ENCODE data around the gene MEGF6.
A peak's percentile ranks its signal among the peaks of the same experiment; 100 is the strongest.

The MEGF6 gene

DNA sequence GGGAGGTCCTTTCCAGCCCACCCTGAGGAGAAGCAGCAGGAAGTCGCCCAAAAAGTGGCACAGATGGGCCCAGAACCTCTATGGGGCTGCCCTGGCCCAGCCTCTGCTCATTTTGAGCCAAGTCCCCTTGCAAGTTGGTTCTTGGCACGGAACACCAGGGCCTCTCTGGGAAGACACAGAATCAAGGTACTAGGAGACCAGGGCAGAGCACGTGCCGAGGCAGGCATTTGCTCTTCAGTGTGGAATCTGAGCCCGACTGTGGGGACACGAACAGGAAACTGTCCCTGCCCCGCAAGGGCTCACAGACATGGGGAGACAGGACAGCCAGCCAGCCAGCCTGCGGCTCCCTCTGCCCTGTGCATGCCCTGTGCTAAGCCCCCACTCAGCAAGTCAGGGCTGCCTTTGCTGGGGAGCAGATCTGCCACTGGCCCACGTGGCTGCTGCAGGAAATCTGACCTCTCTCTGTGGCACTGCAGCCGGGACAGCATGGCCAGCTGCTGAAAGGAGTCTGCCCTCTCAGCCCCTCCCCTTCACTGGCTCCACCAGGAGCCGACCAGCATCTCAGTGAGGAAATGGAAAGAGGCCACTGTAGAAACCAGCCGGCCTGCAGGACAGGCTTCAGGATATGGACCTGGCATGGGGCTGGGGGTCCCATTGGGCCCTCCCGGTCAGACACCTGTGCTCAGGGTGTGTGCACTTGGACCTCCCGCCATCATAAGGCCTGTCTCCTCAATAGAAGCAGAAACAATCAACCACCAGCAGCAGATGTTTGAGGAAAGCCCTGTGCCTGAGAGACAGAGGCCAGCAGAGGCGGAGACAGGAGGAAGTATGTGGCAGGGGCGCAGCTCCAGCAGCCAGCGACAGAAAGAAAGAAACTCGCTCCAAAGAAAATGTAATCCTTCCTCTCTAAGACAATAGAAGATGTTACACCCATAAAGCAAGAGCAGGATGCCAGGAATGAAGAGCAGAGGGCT, 153.1 kb downstream of the MEGF6 start:
- Mint-ChIP-seq H3K27me3 (no peaks in the 10 kb centered on the region), H3K4me1 (no peaks in the 10 kb centered on the region), H3K4me3 (no peak overlapping the region), H3K9me3 (no peaks in the 10 kb centered on the region), H3K27ac (no peak overlapping the region), H3K36me3 (no peaks in the 10 kb centered on the region)

DNA sequence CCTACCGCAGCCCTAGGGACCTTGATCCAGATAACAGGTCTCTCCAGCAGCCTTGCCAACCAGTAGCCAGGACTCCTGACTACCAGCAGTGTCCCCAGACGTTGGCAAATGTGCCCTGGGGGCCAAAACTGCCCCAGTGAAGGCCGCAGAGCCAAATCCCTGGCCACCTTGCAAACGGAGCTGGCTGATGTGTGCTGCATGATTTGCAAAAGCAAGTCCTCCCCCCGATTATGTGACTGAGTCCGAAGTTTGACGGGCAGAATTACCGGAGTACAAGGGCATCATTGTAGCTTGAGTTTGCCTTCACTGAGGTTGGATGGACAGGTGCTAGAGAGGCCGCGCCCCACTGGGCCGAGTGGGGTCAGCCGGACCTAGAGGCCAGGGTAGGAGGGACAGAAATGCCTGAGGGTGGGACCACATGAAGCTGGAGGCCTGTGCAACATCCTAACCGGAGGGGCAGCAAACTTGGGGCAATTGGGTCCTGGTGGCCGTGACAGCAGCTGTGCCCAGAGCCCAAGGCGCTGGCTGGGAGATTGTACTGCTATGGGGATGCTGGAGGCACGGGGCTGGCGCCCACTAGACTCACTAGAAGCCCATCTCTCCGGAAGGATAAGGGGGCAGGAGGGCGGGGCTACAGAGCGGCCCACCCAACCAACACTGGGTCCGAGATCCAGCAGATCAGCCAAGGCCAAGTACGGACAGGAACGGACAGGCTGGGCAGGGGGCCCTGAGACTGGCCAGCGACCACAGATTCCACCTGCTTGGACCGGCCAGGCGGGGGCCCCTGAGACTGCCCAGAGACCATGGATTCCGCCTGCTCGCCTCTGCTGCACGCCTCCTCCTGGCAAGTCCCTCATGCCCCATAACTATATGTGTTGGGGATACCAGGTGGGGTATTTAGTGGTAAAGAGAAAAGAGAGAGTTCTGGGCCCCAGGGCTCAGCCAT, 154.1 kb downstream of the MEGF6 start:
- Mint-ChIP-seq H3K4me3 (no peak overlapping the region), H3K4me1 (no peaks in the 10 kb centered on the region), H3K27ac (no peak overlapping the region), H3K27me3 (no peaks in the 10 kb centered on the region), H3K36me3 (no peaks in the 10 kb centered on the region), H3K9me3 (no peaks in the 10 kb centered on the region)

DNA sequence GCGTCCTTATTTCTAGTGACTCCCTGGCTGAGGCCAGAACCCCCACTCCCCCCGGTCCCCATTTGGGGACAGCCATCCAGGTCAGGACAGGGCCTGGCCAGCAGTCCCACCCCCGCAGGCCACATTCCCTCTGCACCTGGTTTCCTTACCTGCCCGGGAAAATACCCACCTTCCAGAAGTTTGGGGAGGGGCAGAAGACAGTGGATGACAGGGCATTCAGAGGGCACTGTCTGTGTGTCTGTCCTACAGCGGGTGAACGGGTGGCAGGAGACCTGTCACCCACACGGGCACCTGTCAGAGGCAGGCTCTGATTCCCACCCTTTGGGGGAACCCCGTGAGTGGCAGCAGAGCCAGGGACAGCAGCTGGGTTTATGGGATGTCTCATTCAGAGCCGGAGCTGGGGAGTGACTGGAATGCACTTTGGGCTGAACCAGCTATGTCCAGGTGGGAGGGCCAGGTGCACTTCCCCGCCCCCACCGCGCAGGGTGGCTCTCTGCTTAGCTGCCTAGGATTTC, 154.8 kb downstream of the MEGF6 start:
- no peak overlapping the region for H3K4me3 Mint-ChIP-seq
- no peaks in the 10 kb centered on the region for H3K9me3 Mint-ChIP-seq
- no peak overlapping the region for H3K27ac Mint-ChIP-seq
- no peaks in the 10 kb centered on the region for H3K36me3 Mint-ChIP-seq
- H3K27me3 Mint-ChIP-seq, result no peaks in the 10 kb centered on the region
- no peaks in the 10 kb centered on the region for H3K4me1 Mint-ChIP-seq

DNA sequence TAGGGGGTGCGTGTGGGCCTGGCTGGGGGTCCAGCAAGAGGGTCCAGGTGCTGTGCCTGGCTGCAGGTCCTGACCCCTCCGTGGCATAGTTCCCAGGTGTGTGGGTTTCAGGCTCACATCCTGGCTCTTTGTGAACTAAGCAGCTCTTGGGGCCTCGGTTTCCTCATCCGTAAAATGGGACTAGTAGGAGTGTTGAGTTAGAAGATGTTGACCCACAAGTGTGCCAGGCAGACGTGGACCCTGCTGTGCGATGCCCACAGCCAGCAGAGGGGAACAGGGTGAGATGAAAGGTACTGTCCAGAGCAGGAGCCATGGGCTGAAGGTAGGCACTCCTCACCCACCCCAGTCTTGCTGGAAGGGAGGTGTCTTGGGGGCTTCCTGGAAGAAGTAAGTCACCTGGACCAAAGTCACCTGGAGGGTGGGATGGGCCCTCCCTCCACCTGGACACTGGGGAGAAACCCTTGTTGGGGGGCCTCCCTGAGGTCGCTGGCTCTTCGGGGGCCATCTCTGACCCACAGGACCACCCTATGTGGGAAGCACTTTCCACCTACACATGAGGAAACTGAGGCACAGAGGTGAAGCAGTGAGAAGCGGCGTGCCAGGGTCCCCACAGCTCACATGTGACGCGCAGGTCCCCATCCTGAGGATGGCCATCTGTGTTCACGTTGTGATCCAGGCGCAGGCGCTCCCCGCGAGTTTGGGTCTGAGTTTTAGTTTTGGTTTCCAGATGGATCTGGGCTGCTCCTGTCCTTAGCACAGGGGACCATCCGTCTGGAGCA, 155.4 kb downstream of the MEGF6 start:
- Mint-ChIP-seq H3K27me3 (peaks cover 1% of the 10 kb centered on the region), H3K36me3 (no peaks in the 10 kb centered on the region), H3K27ac (no peak overlapping the region), H3K4me1 (no peaks in the 10 kb centered on the region), H3K9me3 (no peaks in the 10 kb centered on the region), H3K4me3 (no peak overlapping the region)

DNA sequence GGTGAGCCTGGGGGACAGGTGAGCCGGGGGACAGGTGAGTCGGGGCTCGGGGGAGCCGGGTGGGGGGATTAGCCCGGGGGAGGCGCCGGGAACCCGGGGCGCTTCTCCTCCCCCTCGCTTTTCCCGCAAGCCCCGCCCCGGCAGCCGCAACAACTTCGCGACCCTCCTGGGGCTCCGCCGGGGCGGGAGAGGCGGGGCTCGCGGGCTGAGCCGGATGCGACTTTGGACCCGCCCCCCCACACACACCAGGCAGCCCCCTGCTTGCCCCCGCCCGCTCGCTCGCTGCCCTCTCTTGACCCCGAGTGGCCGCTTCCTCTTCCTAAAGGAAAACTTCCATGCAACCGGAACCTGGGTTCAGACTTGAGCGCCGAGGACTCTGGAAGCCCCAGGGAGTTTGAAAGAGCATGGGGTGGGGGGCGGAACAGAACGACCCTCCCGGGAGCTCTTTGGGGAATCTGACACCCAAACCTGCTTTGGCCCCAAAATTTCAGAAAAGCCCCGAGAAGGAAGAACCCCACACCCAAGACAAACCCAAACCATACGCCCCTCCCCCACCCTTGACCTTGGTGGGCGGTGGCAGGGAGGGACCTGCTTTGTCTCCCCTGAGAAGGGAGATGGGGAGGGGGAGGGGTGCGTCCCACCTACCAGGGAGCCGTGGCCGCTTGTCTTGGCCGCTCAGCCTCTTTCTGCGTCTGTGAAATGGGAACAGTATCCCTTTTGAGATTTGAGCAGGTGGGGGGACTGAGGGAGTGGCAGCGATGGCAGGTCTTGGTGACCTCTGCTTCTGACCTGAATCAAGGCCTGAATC, 156.3 kb downstream of the MEGF6 start:
- no peak overlapping the region for H3K27ac Mint-ChIP-seq
- H3K36me3 Mint-ChIP-seq, result no peaks in the 10 kb centered on the region
- no peaks in the 10 kb centered on the region for H3K4me1 Mint-ChIP-seq
- peaks cover 1% of the 10 kb centered on the region for H3K27me3 Mint-ChIP-seq
- H3K4me3 Mint-ChIP-seq, result peak overlapping the region; percentile 30
- H3K9me3 Mint-ChIP-seq, result no peaks in the 10 kb centered on the region

DNA sequence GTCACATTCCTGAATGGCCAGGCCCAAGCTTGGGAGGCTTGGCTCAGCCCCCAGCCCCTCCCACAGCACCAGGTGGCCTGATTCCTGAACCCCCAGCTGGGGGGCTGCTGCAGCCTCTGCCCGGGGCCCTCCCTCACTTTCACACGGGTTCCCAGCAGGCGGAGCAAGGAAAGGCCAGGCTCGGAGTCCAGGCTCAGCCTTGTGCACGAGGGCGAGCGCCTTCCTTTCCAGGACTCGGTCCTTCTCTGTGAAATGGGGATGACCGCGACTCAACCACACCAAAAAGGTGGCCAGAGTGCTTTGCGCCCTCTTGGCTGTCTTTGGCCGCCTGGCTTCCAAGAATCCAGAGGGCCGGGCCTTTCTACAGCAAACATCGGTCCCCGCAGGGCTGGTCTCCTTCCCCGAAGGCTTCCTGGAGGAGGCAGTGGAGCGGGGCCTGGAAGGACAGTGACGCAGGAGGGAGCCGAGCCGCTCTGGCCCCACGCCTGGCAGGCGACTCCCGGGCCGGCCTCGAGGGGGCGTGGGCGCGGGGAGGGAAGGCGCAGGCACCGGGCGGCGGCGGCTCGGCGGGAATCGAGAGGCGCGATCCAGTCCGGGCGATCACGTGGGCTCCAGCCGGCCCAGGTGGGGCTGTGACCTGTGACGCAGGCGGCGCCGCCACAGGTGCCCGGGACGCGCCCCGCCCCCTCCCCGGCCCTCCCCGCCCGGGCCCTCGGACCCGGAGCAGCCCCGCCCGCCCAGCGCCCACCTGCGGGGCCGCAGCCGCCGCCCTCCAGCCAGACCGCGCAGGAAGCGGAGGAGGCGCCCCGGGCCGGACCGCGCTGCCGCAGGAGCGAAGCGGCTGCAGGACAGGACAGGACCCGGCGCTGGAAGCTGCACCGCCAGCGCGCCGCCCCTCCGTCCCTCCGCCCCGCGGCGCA, 157.2 kb downstream of the MEGF6 start, which contains the start of gene ARHGEF16:
Gene ARHGEF16, plus strand, starts transcription at position 775 of the 920 bp plus-strand sequence. CDS start 8,420 bp downstream, outside the sequence.
- no peaks in the 10 kb centered on the region for H3K4me1 Mint-ChIP-seq
- no peaks in the 10 kb centered on the region for H3K36me3 Mint-ChIP-seq
- no peaks in the 10 kb centered on the region for H3K9me3 Mint-ChIP-seq
- H3K27me3 Mint-ChIP-seq, result peaks cover 1% of the 10 kb centered on the region
- no peak within 1 kb of the TSS for H3K27ac Mint-ChIP-seq
- peak within 1 kb of the TSS; percentile 71 for H3K4me3 Mint-ChIP-seq

DNA sequence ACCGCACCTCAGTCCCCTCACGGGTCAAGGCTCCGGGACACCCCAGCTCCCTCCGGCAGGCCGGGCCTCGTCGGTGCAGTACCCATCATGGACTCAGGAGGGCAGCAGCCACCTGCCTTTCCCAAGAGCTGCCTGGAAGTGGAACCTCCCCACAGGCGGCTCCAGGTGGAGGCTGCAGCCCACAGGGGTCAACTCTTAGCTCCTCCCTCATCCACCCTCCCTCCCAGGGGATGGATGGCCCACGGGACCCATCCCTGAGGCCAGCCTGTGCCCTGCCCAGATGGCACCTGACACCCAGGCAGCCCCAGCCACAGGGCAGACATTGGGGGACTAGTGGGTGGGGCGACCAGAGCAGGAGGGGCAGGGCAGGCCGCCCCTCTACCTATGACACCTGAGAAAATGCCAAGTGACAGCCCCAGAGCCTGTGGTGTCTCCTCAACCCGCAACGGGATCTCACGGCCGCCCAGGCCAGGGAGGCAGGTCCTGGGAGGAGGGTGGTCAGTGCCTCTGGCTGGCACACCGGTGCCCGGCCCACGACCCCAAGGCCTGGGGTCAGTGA, 158.0 kb downstream of the MEGF6 start:
- H3K36me3 Mint-ChIP-seq, result no peaks in the 10 kb centered on the region
- peak overlapping the region; percentile 44 for H3K4me3 Mint-ChIP-seq
- no peak overlapping the region for H3K27ac Mint-ChIP-seq
- no peaks in the 10 kb centered on the region for H3K4me1 Mint-ChIP-seq
- peaks cover 1% of the 10 kb centered on the region for H3K27me3 Mint-ChIP-seq
- no peaks in the 10 kb centered on the region for H3K9me3 Mint-ChIP-seq

DNA sequence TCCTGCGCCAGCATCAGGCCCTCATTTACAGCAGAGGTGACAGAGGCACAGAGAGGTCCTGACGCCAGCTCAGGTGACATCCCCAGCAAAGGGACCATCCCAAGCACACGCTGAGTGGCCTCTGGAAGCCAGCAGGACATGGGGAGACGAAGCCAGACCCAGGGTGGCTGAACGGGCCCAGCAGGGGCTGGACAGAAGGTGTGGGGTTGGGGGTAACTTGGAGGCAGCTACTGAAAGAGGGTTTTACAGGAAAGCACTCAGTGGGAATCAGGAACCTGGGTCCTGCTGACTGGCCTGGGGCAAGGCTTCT, 158.5 kb downstream of the MEGF6 start:
- H3K27me3 Mint-ChIP-seq, result peaks cover 1% of the 10 kb centered on the region
- H3K27ac Mint-ChIP-seq, result no peak overlapping the region
- no peak overlapping the region for H3K4me3 Mint-ChIP-seq
- H3K36me3 Mint-ChIP-seq, result no peaks in the 10 kb centered on the region
- H3K9me3 Mint-ChIP-seq, result no peaks in the 10 kb centered on the region
- H3K4me1 Mint-ChIP-seq, result no peaks in the 10 kb centered on the region

DNA sequence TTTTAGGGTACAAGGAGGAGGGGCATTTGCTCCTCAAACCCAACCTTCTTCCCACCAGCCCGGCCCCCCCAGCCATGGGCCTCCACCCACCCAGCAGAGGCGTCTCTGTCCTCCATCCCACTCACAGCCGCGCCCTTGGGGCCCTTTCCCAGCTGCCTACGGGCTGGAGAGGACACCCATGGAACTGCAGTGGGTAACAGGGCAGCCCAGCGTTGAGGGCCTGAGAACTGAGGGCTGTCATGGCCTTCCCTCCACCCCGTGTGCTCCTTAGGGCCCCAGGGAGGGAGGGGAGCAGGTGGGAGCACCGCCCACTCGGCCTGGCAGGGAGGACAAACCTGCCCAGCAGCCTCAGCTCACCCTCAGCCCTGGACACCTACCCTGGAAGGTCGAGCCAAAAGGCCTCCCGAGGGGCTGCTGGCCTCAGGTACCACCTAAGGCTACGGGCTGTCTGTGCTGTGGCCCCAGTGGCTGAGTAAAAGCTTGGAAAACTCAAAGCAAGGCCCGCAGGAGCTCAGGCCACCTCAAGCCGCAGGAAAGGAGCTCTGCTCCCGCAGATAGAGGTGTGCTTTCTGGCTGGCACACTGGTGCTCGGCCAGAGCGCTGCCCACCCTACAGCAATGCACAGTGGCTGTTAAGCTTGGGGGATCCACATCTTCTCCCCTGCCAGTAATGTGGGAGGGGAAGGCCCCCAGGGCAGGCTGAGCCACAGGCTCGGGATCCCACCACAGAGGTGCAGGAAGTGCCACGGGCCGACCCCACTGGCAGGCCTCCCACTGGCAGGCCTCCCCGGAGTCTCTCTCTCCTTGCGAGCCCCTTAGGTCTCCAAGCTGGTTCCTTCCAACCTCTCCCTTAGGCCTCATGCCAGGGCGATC, 159.1 kb downstream of the MEGF6 start:
- H3K36me3 Mint-ChIP-seq, result no peaks in the 10 kb centered on the region
- no peaks in the 10 kb centered on the region for H3K4me1 Mint-ChIP-seq
- H3K4me3 Mint-ChIP-seq, result no peak overlapping the region
- no peak overlapping the region for H3K27ac Mint-ChIP-seq
- H3K27me3 Mint-ChIP-seq, result peaks cover 1% of the 10 kb centered on the region
- H3K9me3 Mint-ChIP-seq, result no peaks in the 10 kb centered on the region

DNA sequence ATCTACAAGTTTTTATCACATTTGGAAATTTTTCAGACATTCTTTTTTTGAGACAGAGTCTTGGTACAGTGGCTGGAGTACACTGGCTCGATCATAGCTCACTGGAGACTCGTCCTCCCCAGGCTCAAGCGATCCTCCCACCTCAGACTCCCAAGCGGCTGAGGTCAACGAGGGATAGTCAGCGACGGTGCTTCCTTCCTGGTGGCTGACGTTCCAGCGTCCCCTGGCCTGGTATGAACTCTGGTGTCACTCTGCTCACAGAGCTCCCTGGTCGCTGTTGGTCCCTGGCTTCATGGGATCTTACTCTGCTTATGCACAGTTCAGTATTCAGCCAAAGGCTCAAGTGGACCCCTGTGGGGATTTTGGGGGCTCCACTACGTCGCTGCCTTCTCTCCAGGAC, 160.3 kb downstream of the MEGF6 start:
- peaks cover 4% of the 10 kb centered on the region for H3K36me3 Mint-ChIP-seq
- H3K4me1 Mint-ChIP-seq, result no peaks in the 10 kb centered on the region
- H3K4me3 Mint-ChIP-seq, result no peak overlapping the region
- H3K27me3 Mint-ChIP-seq, result peaks cover 1% of the 10 kb centered on the region
- H3K27ac Mint-ChIP-seq, result no peak overlapping the region
- H3K9me3 Mint-ChIP-seq, result no peaks in the 10 kb centered on the region

DNA sequence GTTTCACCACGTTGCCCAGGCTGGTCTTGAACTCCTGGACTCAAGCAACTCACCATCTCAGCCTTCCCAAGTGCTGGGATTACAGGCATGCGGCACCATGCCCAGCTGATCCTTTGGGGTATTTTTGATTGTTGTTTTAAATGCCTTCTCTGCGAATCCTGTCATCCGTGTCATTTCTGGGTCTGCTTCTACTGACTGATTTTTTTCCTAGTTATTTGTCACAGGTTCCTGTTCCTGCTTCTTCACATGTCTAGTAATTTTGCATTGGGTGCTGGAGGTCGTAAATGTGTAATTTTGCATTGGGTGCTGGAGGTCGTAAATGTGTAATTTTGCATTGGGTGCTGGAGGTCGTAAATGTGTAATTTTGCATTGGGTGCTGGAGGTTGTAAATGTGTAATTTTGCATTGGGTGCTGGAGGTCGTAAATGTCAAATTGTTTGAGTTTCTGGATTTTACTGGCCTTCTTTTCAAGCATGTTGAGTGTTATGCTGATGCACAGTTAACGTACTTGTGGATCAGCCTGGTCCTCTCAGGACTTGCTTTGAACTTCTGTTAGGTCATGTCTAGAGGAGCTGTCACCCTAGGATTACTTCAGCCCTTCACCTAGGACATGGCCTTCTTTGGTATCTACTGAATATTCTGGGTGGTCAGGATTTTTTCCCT, 161.0 kb downstream of the MEGF6 start:
- Mint-ChIP-seq H3K36me3 (peaks cover 4% of the 10 kb centered on the region), H3K27ac (no peak overlapping the region), H3K4me1 (no peaks in the 10 kb centered on the region), H3K27me3 (peaks cover 1% of the 10 kb centered on the region), H3K4me3 (no peak overlapping the region), H3K9me3 (no peaks in the 10 kb centered on the region)

DNA sequence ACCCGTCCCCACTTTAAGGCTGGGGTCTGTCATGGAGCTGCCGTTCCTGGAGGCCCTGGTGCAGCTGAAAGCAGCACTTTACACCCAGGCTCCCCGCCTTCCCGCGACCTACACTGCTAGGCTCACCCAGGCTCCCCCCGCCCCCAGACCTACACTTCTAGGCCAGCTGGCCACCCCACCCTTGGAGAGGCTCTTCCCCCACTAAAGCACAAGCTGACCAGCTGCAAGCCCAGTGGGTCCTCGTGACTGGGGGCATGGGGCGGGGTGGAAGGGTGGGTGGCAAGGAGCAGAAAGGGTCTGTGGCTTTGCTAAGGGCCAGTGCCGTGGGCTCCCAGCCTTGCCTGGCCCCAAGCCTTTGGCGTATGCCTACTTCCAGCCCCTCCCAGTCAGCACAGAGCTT, 166.6 kb downstream of the MEGF6 start:
- H3K4me1 Mint-ChIP-seq, result no peaks in the 10 kb centered on the region
- no peaks in the 10 kb centered on the region for H3K27me3 Mint-ChIP-seq
- no peaks in the 10 kb centered on the region for H3K9me3 Mint-ChIP-seq
- peaks cover 4% of the 10 kb centered on the region for H3K36me3 Mint-ChIP-seq
- H3K27ac Mint-ChIP-seq, result no peak overlapping the region
- no peak overlapping the region for H3K4me3 Mint-ChIP-seq
